Astrocyte (in vitro differentiated cells and primary cell): Measurements from ENCODE around the gene CDC40. TPM values are rescaled to one million over a fixed set of nuclear protein-coding genes. Genes with fewer than 3 reads are reported as not detected.

Experiments used
- DNase-seq: peaks from one replicate; pipeline ENCODE4 v3.0.0-alpha.2; 2010; ENCODE audit warnings: low read depth
- FAIRE-seq: peaks from 2 replicates; lab custom pipeline; 2011; peaks lifted over from hg19 to GRCh38; lab: Jason Lieb, UNC
- H2AFZ ChIP-seq: 2 replicates; pipeline ENCODE4 v1.6.0; 2012; ENCODE audit warnings: low read depth, low read length, inconsistent platforms
- H3K27ac ChIP-seq: 2 replicates; pipeline ENCODE4 v1.5.1; 2011; ENCODE audit warnings: low read depth, low read length, inconsistent platforms
- H3K27me3 ChIP-seq: 2 replicates; pipeline ENCODE4 v1.6.0; 2011; ENCODE audit warnings: low read length, inconsistent platforms; ENCODE audit not compliant: insufficient read depth
- H3K36me3 ChIP-seq: 2 replicates; pipeline ENCODE4 v1.5.1; 2011; ENCODE audit warnings: low read length, inconsistent platforms; ENCODE audit not compliant: insufficient read depth
- H3K4me1 ChIP-seq: 2 replicates; pipeline ENCODE4 v1.5.1; 2011; ENCODE audit warnings: low read length, inconsistent platforms; ENCODE audit not compliant: insufficient read depth
- H3K4me2 ChIP-seq: 2 replicates; pipeline ENCODE4 v1.6.0; 2012; ENCODE audit warnings: low read length, inconsistent platforms
- H3K4me3 ChIP-seq: 2 replicates; pipeline ENCODE4 v1.5.1; 2011; ENCODE audit warnings: low read depth, mild to moderate bottlenecking, low read length, inconsistent platforms; ENCODE audit not compliant: insufficient read depth
- H3K79me2 ChIP-seq: 2 replicates; pipeline ENCODE4 v1.6.0; 2012; ENCODE audit warnings: mild to moderate bottlenecking, low read length, inconsistent platforms; ENCODE audit not compliant: insufficient read depth
- H3K9ac ChIP-seq: 2 replicates; pipeline ENCODE4 v1.6.0; 2012; ENCODE audit warnings: mild to moderate bottlenecking, low read length, inconsistent platforms
- H3K9me3 ChIP-seq: 2 replicates; pipeline ENCODE4 v1.5.1; 2012; ENCODE audit warnings: low read depth, mild to moderate bottlenecking, low read length, inconsistent platforms; ENCODE audit not compliant: insufficient read depth
- H4K20me1 ChIP-seq: 2 replicates; pipeline ENCODE4 v1.6.0; 2012; ENCODE audit warnings: low read length, inconsistent platforms; ENCODE audit not compliant: insufficient read depth
- H3K27ac Mint-ChIP-seq: one replicate; pipeline ENCODE4 v1.8.0; 2021; ENCODE audit warnings: mild to moderate bottlenecking, mixed read lengths; ENCODE audit not compliant: unreplicated experiment
- H3K27me3 Mint-ChIP-seq: one replicate; pipeline ENCODE4 v1.8.0; 2021; ENCODE audit warnings: low read depth, mixed read lengths; ENCODE audit not compliant: unreplicated experiment
- H3K36me3 Mint-ChIP-seq: one replicate; pipeline ENCODE4 v1.8.0; 2021; ENCODE audit warnings: low read depth, mixed read lengths; ENCODE audit not compliant: unreplicated experiment
- H3K4me1 Mint-ChIP-seq: one replicate; pipeline ENCODE4 v1.8.0; 2021; ENCODE audit warnings: low read depth, mixed read lengths; ENCODE audit not compliant: unreplicated experiment
- H3K4me3 Mint-ChIP-seq: one replicate; pipeline ENCODE4 v1.8.0; 2021; ENCODE audit warnings: mild to moderate bottlenecking, moderate library complexity, mixed read lengths; ENCODE audit not compliant: unreplicated experiment
- H3K9me3 Mint-ChIP-seq: one replicate; pipeline ENCODE4 v1.8.0; 2021; ENCODE audit warnings: mild to moderate bottlenecking, mixed read lengths; ENCODE audit not compliant: unreplicated experiment
- EZH2 ChIP-seq: IDR thresholded peaks from 2 replicates; pipeline ENCODE4 v1.6.1; 2012; ENCODE audit warnings: mild to moderate bottlenecking, low read length, inconsistent platforms; ENCODE audit not compliant: insufficient read depth
- total RNA-seq: library from RNA; stranded (reverse); gene quantifications from 2 replicates; pipeline ENCODE4 v1.2.1, GENCODE V29; 2021
- TF ChIP-seq, protein P1 (sequence below): IDR thresholded peaks from 2 replicates; pipeline ENCODE4 v1.5.1; 2011; ENCODE audit warnings: low read depth, mild to moderate bottlenecking, inconsistent platforms, low read length, moderate library complexity; ENCODE audit not compliant: insufficient read depth

Gene CDC40
- total RNA-seq, 1 donor from 2014 or later, result 18.7 TPM

DNA sequence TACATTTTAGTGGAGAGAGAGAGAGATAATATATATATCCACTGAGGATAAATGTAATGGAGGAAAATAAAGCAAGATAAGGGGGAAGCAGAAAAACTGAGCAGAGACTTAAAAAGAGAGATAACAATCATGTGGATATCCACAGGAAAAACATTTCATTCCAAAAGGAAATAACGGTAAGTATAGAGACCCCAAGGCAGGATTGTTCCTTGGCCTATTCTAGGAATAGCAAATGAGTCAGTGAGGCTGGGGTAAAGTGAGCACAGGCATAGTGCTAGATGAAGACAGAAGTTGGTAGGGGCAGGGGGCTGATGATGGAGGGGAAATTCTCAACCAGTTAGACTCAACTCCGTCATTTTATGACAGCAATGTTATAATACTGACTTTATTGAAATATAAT lies 11.2 kb downstream of the CDC40 start:
- Histone ChIP-seq H3K9me3 (no peaks in the 10 kb centered on the region), H3K4me3 (no peak overlapping the region), H3K4me2 (no peak overlapping the region), H4K20me1 (peaks cover 52% of the 10 kb centered on the region), H2AFZ (no peak overlapping the region), H3K9ac (no peak overlapping the region), H3K36me3 (no peaks in the 10 kb centered on the region), H3K27ac (no peak overlapping the region), H3K4me1 (no peaks in the 10 kb centered on the region), H3K79me2 (peaks cover 64% of the 10 kb centered on the region), H3K27me3 (no peaks in the 10 kb centered on the region)
- Mint-ChIP-seq H3K4me1 (peaks cover 5% of the 10 kb centered on the region), H3K4me3 (no peak overlapping the region), H3K27ac (no peak overlapping the region), H3K9me3 (no peaks in the 10 kb centered on the region), H3K36me3 (no peaks in the 10 kb centered on the region), H3K27me3 (no peaks in the 10 kb centered on the region)
- DNase-seq, result no peak
- FAIRE-seq, result no peak
- TF ChIP-seq EZH2, result no peak
- TF ChIP-seq, protein P1, sequence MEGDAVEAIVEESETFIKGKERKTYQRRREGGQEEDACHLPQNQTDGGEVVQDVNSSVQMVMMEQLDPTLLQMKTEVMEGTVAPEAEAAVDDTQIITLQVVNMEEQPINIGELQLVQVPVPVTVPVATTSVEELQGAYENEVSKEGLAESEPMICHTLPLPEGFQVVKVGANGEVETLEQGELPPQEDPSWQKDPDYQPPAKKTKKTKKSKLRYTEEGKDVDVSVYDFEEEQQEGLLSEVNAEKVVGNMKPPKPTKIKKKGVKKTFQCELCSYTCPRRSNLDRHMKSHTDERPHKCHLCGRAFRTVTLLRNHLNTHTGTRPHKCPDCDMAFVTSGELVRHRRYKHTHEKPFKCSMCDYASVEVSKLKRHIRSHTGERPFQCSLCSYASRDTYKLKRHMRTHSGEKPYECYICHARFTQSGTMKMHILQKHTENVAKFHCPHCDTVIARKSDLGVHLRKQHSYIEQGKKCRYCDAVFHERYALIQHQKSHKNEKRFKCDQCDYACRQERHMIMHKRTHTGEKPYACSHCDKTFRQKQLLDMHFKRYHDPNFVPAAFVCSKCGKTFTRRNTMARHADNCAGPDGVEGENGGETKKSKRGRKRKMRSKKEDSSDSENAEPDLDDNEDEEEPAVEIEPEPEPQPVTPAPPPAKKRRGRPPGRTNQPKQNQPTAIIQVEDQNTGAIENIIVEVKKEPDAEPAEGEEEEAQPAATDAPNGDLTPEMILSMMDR, result no peak

DNA sequence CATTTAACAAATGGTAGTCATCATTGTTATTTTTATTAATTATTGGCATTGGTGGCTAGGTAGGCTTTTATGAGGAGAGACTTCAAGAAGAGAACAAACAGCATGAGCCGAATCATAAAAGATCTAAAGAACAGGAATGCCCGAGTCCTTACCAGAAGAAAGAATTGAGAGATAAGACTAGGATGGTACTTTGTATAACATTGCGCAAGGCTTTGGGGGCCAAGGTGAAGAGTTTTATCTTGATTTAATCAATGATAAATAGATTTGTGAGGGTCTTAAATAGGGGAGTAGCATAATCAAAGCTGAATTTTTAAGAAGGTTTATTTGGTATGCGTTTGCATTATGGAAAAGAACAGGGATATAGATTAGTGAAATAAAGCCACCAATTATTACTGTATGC lies 15.4 kb downstream of the CDC40 start:
- H3K27me3 Mint-ChIP-seq, result no peaks in the 10 kb centered on the region
- no peaks in the 10 kb centered on the region for H3K36me3 Mint-ChIP-seq
- DNase-seq, result no peak
- Histone ChIP-seq H3K4me3 (no peak overlapping the region), H3K9ac (no peak overlapping the region), H4K20me1 (peaks cover 22% of the 10 kb centered on the region), H3K79me2 (peaks cover 35% of the 10 kb centered on the region), H2AFZ (no peak overlapping the region), H3K36me3 (no peaks in the 10 kb centered on the region), H3K27ac (no peak overlapping the region), H3K9me3 (no peaks in the 10 kb centered on the region), H3K4me1 (no peaks in the 10 kb centered on the region), H3K4me2 (no peak overlapping the region), H3K27me3 (no peaks in the 10 kb centered on the region)
- no peak overlapping the region for H3K4me3 Mint-ChIP-seq
- FAIRE-seq, result no peak
- no peak overlapping the region for H3K27ac Mint-ChIP-seq
- TF ChIP-seq EZH2, result no peak
- TF ChIP-seq, protein P1, result no peak
- H3K4me1 Mint-ChIP-seq, result no peaks in the 10 kb centered on the region
- H3K9me3 Mint-ChIP-seq, result no peaks in the 10 kb centered on the region

DNA sequence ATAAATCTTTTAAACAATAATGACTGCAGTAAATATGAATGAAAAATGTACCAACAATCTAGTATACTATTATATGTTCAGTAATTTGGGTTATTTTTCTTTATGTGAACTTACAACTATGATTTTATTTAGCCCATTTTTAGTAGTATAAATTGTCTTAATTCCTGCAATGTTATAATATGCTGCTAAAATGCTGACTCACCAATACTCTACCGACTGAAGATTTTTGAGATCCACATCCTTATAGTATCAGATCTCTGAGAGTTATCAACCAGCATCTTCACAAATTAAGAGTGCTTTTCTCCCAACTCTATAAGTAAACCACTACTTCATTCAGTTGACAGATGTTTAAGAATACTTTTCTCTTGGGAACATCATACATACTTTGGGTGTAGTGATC lies 16.6 kb downstream of the CDC40 start:
- peaks cover 11% of the 10 kb centered on the region for H4K20me1 ChIP-seq
- DNase-seq, result no peak
- H3K79me2 ChIP-seq, result peaks cover 23% of the 10 kb centered on the region
- TF ChIP-seq EZH2, result no peak
- TF ChIP-seq, protein P1, result no peak
- no peaks in the 10 kb centered on the region for H3K36me3 ChIP-seq
- H3K4me3 Mint-ChIP-seq, result no peak overlapping the region
- no peak overlapping the region for H3K27ac Mint-ChIP-seq
- no peaks in the 10 kb centered on the region for H3K9me3 Mint-ChIP-seq
- no peaks in the 10 kb centered on the region for H3K4me1 ChIP-seq
- no peaks in the 10 kb centered on the region for H3K27me3 ChIP-seq
- no peak overlapping the region for H2AFZ ChIP-seq
- H3K9ac ChIP-seq, result no peak overlapping the region
- H3K27ac ChIP-seq, result no peak overlapping the region
- no peaks in the 10 kb centered on the region for H3K27me3 Mint-ChIP-seq
- H3K4me1 Mint-ChIP-seq, result no peaks in the 10 kb centered on the region
- H3K36me3 Mint-ChIP-seq, result no peaks in the 10 kb centered on the region
- no peaks in the 10 kb centered on the region for H3K9me3 ChIP-seq
- H3K4me2 ChIP-seq, result no peak overlapping the region
- H3K4me3 ChIP-seq, result no peak overlapping the region
- no peak for FAIRE-seq
